Right lobe of liver (tissue), 4 donors: ENCODE results near the gene SEMA4D.

Experiments
- POLR2A ChIP-seq: fragments of 450-650 bp; IDR thresholded peaks from one replicate; pipeline ENCODE4 v1.6.1; 2017; ENCODE audit warnings: antibody characterized with exemption, mild to moderate bottlenecking
- TF ChIP-seq, protein P1 (sequence below), 4 donors: fragments of 200-600 bp in 3 of 4; fragments of 450-650 bp in 1 of 4; IDR thresholded peaks; one replicate each; pipeline versions ENCODE4 v1.5.1 to v1.8.0; 2016 to 2022; ENCODE audit warnings: antibody characterized with exemption in 4 of 4, mild to moderate bottlenecking in 2 of 4
- donor health status: DM: no; HTN: no; CAD: no.
- donor health status: DM: no; HTN: no; CAD: no.
- donor health status: DM: no; HTN: yes; CAD: no.

DNA sequence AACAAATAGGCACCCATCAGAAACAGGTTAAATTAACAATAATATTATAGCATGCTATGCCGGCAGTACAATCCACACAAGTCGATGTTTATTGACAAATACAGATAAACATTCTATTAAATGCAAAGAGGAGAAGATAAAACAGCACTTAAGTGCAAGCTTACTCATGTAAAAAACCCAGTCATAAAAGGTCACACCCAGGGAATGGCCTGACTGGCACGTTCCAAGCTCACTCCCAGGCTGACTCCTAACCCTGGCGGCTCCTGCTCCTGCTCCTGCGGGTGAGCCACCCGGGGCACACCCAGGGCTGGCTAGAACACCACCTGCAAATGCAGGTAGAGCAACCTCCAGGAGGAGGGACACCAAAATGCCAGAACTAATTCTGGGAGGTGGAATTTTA is 66.9 kb downstream of the SEMA4D start:
- TF ChIP-seq, protein P1, sequence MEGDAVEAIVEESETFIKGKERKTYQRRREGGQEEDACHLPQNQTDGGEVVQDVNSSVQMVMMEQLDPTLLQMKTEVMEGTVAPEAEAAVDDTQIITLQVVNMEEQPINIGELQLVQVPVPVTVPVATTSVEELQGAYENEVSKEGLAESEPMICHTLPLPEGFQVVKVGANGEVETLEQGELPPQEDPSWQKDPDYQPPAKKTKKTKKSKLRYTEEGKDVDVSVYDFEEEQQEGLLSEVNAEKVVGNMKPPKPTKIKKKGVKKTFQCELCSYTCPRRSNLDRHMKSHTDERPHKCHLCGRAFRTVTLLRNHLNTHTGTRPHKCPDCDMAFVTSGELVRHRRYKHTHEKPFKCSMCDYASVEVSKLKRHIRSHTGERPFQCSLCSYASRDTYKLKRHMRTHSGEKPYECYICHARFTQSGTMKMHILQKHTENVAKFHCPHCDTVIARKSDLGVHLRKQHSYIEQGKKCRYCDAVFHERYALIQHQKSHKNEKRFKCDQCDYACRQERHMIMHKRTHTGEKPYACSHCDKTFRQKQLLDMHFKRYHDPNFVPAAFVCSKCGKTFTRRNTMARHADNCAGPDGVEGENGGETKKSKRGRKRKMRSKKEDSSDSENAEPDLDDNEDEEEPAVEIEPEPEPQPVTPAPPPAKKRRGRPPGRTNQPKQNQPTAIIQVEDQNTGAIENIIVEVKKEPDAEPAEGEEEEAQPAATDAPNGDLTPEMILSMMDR (IDR thresholded peaks at IDR 0.05) = no peak
- no peak for TF ChIP-seq POLR2A
